ENCODE results near the gene FOXO3.

DNA sequence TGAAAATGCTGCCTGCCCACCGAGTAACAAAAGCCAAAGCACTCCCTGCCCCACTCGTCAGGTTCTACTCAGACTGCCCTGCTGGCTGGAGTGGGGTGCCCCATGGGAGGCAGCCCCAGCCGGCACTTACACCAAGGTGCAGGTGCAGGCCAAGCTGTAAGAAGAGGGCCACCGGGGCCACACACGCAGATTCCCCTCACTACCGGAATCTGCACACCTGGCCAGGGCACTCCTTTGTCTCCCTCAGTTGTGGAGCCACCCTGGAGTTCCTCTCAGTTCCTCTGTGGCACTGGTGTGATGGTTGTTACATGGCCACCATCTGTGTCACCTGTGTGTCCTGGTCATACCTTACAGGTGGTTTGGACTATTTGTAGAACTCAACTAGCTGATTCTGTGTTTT lies 112.4 kb downstream of the FOXO3 start:
- TF ChIP-seq EZH2 (IDR thresholded peaks at IDR 0.05; ENCODE audit: low read length) = no peak
- TF ChIP-seq, protein P1, sequence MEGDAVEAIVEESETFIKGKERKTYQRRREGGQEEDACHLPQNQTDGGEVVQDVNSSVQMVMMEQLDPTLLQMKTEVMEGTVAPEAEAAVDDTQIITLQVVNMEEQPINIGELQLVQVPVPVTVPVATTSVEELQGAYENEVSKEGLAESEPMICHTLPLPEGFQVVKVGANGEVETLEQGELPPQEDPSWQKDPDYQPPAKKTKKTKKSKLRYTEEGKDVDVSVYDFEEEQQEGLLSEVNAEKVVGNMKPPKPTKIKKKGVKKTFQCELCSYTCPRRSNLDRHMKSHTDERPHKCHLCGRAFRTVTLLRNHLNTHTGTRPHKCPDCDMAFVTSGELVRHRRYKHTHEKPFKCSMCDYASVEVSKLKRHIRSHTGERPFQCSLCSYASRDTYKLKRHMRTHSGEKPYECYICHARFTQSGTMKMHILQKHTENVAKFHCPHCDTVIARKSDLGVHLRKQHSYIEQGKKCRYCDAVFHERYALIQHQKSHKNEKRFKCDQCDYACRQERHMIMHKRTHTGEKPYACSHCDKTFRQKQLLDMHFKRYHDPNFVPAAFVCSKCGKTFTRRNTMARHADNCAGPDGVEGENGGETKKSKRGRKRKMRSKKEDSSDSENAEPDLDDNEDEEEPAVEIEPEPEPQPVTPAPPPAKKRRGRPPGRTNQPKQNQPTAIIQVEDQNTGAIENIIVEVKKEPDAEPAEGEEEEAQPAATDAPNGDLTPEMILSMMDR (optimal IDR thresholded peaks at IDR 0.05 in 1 of 3, IDR thresholded peaks at IDR 0.05 in 1 of 3, conservative IDR thresholded peaks at IDR 0.05 in 1 of 3; ENCODE audit: extremely low read depth in 1 of 3, insufficient read depth in 2 of 3, low read length in 3 of 3) = no peak
